HG03280 (cell line): ENCODE measurements around the gene FNTB.
A peak's percentile ranks its signal among the peaks of the same experiment; 100 is the strongest.
"Not testable (repeated sequence)": the region's sequence is repeated elsewhere in the genome, so short reads cannot be mapped to it uniquely, and the experiment has no call there.

Source experiments
- ATAC-seq: cut with Tn5 transposase; IDR thresholded peaks from one replicate; pipeline ENCODE4 v1.9.1; 2021; ENCODE audit warnings: mild to moderate bottlenecking, moderate library complexity; ENCODE audit not compliant: unreplicated experiment

FNTB gene

GRCh38 chr14:65080960-65081747 lies 94.5 kb downstream of the FNTB start:
- no peak for ATAC-seq

GRCh38 chr14:65082930-65083329 lies 96.2 kb downstream of the FNTB start:
- no peak for ATAC-seq

GRCh38 chr14:65084554-65085505 lies 98.1 kb downstream of the FNTB start:
- no peak for ATAC-seq

- ATAC-seq: not testable (repeated sequence)
Observed at GRCh38 chr14:65086686-65087085, 100.0 kb downstream of the FNTB start.

- ATAC-seq: not testable (repeated sequence)
Observed at GRCh38 chr14:65087835-65088234, 101.1 kb downstream of the FNTB start.

GRCh38 chr14:65092349-65092748 lies 105.7 kb downstream of the FNTB start:
- ATAC-seq: no peak

GRCh38 chr14:65095633-65096205 lies 109.0 kb downstream of the FNTB start:
- ATAC-seq: no peak

GRCh38 chr14:65096323-65097089 lies 109.8 kb downstream of the FNTB start:
- no peak for ATAC-seq

GRCh38 chr14:65098586-65098985 lies 111.9 kb downstream of the FNTB start:
- no peak for ATAC-seq

GRCh38 chr14:65100922-65101541 lies 114.3 kb downstream of the FNTB start:
- ATAC-seq: no peak

GRCh38 chr14:65101631-65102440 lies 115.1 kb downstream of the FNTB start:
- ATAC-seq: peak; percentile 22

GRCh38 chr14:65102441-65103149 lies 115.9 kb downstream of the FNTB start, which contains the start of gene MAX:
Gene MAX, minus strand, starts transcription at chr14:65102517. Its CDS starts 178 bp downstream, at chr14:65102339.
- ATAC-seq: peak; percentile 89

- no peak for ATAC-seq
Observed at GRCh38 chr14:65103150-65103760, 116.6 kb downstream of the FNTB start.

- ATAC-seq: no peak
Observed at GRCh38 chr14:65104791-65105190, 118.1 kb downstream of the FNTB start.

GRCh38 chr14:65106316-65106715 lies 119.6 kb downstream of the FNTB start:
- ATAC-seq: no peak

- ATAC-seq: no peak
Observed at GRCh38 chr14:65106736-65107135, 120.0 kb downstream of the FNTB start.

GRCh38 chr14:65107200-65107599 lies 120.5 kb downstream of the FNTB start:
- ATAC-seq: no peak

GRCh38 chr14:65109357-65109756 lies 122.7 kb downstream of the FNTB start:
- no peak for ATAC-seq
